Endothelial cell (in vitro differentiated cells): ENCODE results near the gene GRAP2. TPM values are rescaled to one million over a fixed set of nuclear protein-coding genes. Genes with fewer than 3 reads are reported as not detected.

Experiments
- DNase-seq: peaks from one replicate; pipeline ENCODE4 v3.0.0; 2021; ENCODE audit warnings: low spot score
- H3K27ac Mint-ChIP-seq: one replicate; pipeline ENCODE4 v1.8.0; 2021; ENCODE audit warnings: mixed read lengths, inconsistent platforms; ENCODE audit not compliant: unreplicated experiment
- H3K27me3 Mint-ChIP-seq: one replicate; pipeline ENCODE4 v1.8.0; 2021; ENCODE audit warnings: mild to moderate bottlenecking, moderate library complexity, mixed read lengths, inconsistent platforms; ENCODE audit not compliant: unreplicated experiment
- H3K36me3 Mint-ChIP-seq: one replicate; pipeline ENCODE4 v1.8.0; 2021; ENCODE audit warnings: mild to moderate bottlenecking, low read depth, mixed read lengths, inconsistent platforms; ENCODE audit not compliant: unreplicated experiment
- H3K4me1 Mint-ChIP-seq: one replicate; pipeline ENCODE4 v1.8.0; 2021; ENCODE audit warnings: mild to moderate bottlenecking, mixed read lengths, inconsistent platforms; ENCODE audit not compliant: unreplicated experiment
- H3K4me3 Mint-ChIP-seq: one replicate; pipeline ENCODE4 v1.8.0; 2021; ENCODE audit warnings: mild to moderate bottlenecking, mixed read lengths, inconsistent platforms; ENCODE audit not compliant: unreplicated experiment
- H3K9me3 Mint-ChIP-seq: one replicate; pipeline ENCODE4 v1.8.0; 2021; ENCODE audit warnings: mixed read lengths, inconsistent platforms; ENCODE audit not compliant: unreplicated experiment
- CTCF ChIP-seq: fragments of 200-600 bp; sonication (generic); IDR thresholded peaks from one replicate; pipeline ENCODE4 v1.5.0; 2021; ENCODE audit warnings: antibody characterized with exemption; ENCODE audit not compliant: unreplicated experiment
- long read RNA-seq: library from polyadenylated mRNA; unstranded; transcript quantifications from one replicate; pipeline ENCODE4 v2.0.0, GENCODE V29; 2020; ENCODE audit not compliant: unreplicated experiment
- total RNA-seq: library from RNA; stranded (reverse); fragmentation: NEBNext Ultra II Directional; extraction: Animal tissue kit (Norgen Biotek cat#: 25700); gene quantifications from one replicate; pipeline ENCODE4 v1.2.1, GENCODE V29; 2021; ENCODE audit not compliant: unreplicated experiment

Gene GRAP2
- total RNA-seq, result 20.5 TPM
- long read RNA-seq, partial matches to known transcripts, result 0 of 6 reads
- long read RNA-seq, other reads (novel, unspliced or antisense), result 4 of 6 reads

- Mint-ChIP-seq H3K4me3 (no peak within 1 kb of the TSS), H3K36me3 (no peaks in the 10 kb centered on the region), H3K27me3 (no peaks in the 10 kb centered on the region), H3K27ac (no peak within 1 kb of the TSS), H3K4me1 (no peaks in the 10 kb centered on the region), H3K9me3 (no peaks in the 10 kb centered on the region)
- TF ChIP-seq CTCF, result no peak
- no peak for DNase-seq
These were observed at the start of gene GRAP2 for GRCh38 chr22:39900306-39901227. GRAP2 (plus strand) TSS chr22:39901084; CDS start chr22:39947107, 46,023 bp downstream.

- H3K27ac Mint-ChIP-seq, result no peak overlapping the region
- no peaks in the 10 kb centered on the region for H3K4me1 Mint-ChIP-seq
- H3K4me3 Mint-ChIP-seq, result no peak overlapping the region
- H3K27me3 Mint-ChIP-seq, result no peaks in the 10 kb centered on the region
- no peak for DNase-seq
- H3K36me3 Mint-ChIP-seq, result no peaks in the 10 kb centered on the region
- no peak for TF ChIP-seq CTCF
- H3K9me3 Mint-ChIP-seq, result no peaks in the 10 kb centered on the region
These were observed 49.1 kb upstream of the GRAP2 start for GRCh38 chr22:39851606-39852315.

- DNase-seq, result no peak
- H3K9me3 Mint-ChIP-seq, result no peaks in the 10 kb centered on the region
- TF ChIP-seq CTCF, result no peak
- H3K27ac Mint-ChIP-seq, result no peak overlapping the region
- no peaks in the 10 kb centered on the region for H3K36me3 Mint-ChIP-seq
- no peak overlapping the region for H3K4me3 Mint-ChIP-seq
- no peaks in the 10 kb centered on the region for H3K27me3 Mint-ChIP-seq
- no peaks in the 10 kb centered on the region for H3K4me1 Mint-ChIP-seq
These were observed 48.1 kb upstream of the GRAP2 start for GRCh38 chr22:39852799-39853198.

GRCh38 chr22:39856588-39856987 lies 44.3 kb upstream of the GRAP2 start:
- no peak for TF ChIP-seq CTCF
- Mint-ChIP-seq H3K36me3 (no peaks in the 10 kb centered on the region), H3K9me3 (no peaks in the 10 kb centered on the region), H3K4me3 (no peak overlapping the region), H3K4me1 (no peaks in the 10 kb centered on the region), H3K27ac (no peak overlapping the region), H3K27me3 (no peaks in the 10 kb centered on the region)
- DNase-seq, result no peak
